SK-N-SH treated with all-trans-retinoic acid at 6 μM for 48 hours (cell line): ENCODE measurements around the gene PCLO.
"Not testable (repeated sequence)": the region's sequence is repeated elsewhere in the genome, so short reads cannot be mapped to it uniquely, and the experiment has no call there.

ENCODE experiments used
- ARNTL ChIP-seq: fragments of 450-650 bp; formaldehyde crosslinking; IDR thresholded peaks from 2 replicates; pipeline ENCODE4 v1.5.0; 2020; ENCODE audit warnings: low read depth, mild to moderate bottlenecking, moderate library complexity, borderline replicate concordance
- ESRRG ChIP-seq: fragments of 250-450 bp; sonication (Bioruptor Pico); IDR thresholded peaks from 2 replicates; pipeline ENCODE4 v1.6.1; 2021; ENCODE audit warnings: mild to moderate bottlenecking
- GLIS3 ChIP-seq: fragments of 250-450 bp; sonication (Bioruptor Pico); IDR thresholded peaks from 2 replicates; pipeline ENCODE4 v1.5.0; 2020; ENCODE audit warnings: mild to moderate bottlenecking, moderate library complexity
- RARB ChIP-seq: fragments of 250-450 bp; sonication (Bioruptor Pico); IDR thresholded peaks from 2 replicates; pipeline ENCODE4 v1.8.0; 2021; ENCODE audit warnings: mild to moderate bottlenecking, moderate library complexity
- SNAI2 ChIP-seq: fragments of 250-450 bp; sonication (Bioruptor Pico); IDR thresholded peaks from 2 replicates; pipeline ENCODE4 v1.5.0; 2020; ENCODE audit warnings: mild to moderate bottlenecking, moderate library complexity
- TCF4 ChIP-seq: fragments of 250-450 bp; sonication (Bioruptor Pico); IDR thresholded peaks from 2 replicates; pipeline ENCODE4 v1.8.0; 2021; ENCODE audit warnings: mild to moderate bottlenecking, moderate library complexity, borderline replicate concordance
- TOX ChIP-seq: fragments of 250-450 bp; sonication (Bioruptor Pico); IDR thresholded peaks from 2 replicates; pipeline ENCODE4 v1.8.0; 2021; ENCODE audit warnings: mild to moderate bottlenecking, moderate library complexity, borderline replicate concordance
- ZC3H10 ChIP-seq: fragments of 250-450 bp; sonication (Bioruptor Pico); IDR thresholded peaks from 2 replicates; pipeline ENCODE4 v1.5.1; 2021; ENCODE audit warnings: mild to moderate bottlenecking, moderate library complexity
- ZNF8 ChIP-seq: fragments of 450-650 bp; formaldehyde crosslinking; IDR thresholded peaks from 2 replicates; pipeline ENCODE4 v1.5.0; 2020; ENCODE audit warnings: mild to moderate bottlenecking, moderate library complexity
- TF ChIP-seq, protein P1 (sequence below): fragments of 250-450 bp; sonication (Bioruptor Pico); IDR thresholded peaks from 2 replicates; pipeline ENCODE4 v1.8.0; 2020; ENCODE audit warnings: mild to moderate bottlenecking, moderate library complexity, borderline replicate concordance
- TF ChIP-seq, protein P2 (sequence below): fragments of 250-450 bp; sonication (Bioruptor Pico); IDR thresholded peaks from 2 replicates; pipeline ENCODE4 v1.5.1; 2020; ENCODE audit warnings: low read depth, mild to moderate bottlenecking, moderate library complexity
- TF ChIP-seq, protein P3 (sequence below): fragments of 250-450 bp; sonication (Bioruptor Pico); IDR thresholded peaks from 2 replicates; pipeline ENCODE4 v1.5.1; 2021; ENCODE audit warnings: mild to moderate bottlenecking, moderate library complexity

DNA sequence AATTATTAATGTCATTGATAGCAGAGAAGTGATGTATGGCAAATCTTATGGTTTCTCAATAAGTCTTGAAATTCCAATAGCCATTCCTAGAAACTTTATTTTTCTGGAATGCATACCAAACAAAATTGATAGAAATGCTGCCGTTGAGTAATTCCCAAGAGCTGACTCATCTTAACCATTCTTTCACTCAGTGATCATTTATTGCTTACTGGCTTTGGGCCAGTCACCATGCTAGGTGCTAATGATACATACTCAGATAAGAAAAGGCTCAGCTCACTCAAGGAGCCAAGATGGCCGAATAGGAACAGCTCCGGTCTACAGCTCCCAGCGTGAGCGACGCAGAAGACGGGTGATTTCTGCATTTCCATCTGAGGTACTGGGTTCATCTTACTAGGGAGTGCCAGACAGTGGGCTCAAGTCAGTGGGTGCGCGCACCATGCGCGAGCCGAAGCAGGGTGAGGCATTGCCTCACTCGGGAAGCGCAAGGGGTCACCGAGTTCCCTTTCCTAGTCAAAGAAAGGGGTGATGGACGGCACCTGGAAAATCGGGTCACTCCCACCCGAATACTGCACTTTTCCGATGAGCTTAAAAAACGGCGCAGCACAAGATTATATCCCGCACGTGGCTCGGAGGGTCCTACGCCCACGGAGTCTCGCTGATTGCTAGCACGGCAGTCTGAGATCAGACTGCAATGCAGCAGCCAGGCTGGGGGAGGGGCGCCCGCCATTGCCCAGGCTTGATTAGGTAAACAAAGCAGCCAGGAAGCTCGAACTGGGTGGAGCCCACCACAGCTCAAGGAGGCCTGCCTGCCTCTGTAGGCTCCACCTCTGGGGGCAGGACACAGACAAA is 138.6 kb downstream of the PCLO start:
- TF ChIP-seq ZNF8 (CRISPR knock-in tag); TOX (CRISPR knock-in tag); SNAI2 (CRISPR knock-in tag); ZC3H10 (CRISPR knock-in tag); TCF4 (CRISPR knock-in tag); ESRRG; RARB (CRISPR knock-in tag); GLIS3; ARNTL: not testable (repeated sequence)
- TF ChIP-seq, protein P1, sequence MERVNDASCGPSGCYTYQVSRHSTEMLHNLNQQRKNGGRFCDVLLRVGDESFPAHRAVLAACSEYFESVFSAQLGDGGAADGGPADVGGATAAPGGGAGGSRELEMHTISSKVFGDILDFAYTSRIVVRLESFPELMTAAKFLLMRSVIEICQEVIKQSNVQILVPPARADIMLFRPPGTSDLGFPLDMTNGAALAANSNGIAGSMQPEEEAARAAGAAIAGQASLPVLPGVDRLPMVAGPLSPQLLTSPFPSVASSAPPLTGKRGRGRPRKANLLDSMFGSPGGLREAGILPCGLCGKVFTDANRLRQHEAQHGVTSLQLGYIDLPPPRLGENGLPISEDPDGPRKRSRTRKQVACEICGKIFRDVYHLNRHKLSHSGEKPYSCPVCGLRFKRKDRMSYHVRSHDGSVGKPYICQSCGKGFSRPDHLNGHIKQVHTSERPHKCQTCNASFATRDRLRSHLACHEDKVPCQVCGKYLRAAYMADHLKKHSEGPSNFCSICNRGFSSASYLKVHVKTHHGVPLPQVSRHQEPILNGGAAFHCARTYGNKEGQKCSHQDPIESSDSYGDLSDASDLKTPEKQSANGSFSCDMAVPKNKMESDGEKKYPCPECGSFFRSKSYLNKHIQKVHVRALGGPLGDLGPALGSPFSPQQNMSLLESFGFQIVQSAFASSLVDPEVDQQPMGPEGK (CRISPR knock-in tag), result not testable (repeated sequence)
- TF ChIP-seq, protein P2, sequence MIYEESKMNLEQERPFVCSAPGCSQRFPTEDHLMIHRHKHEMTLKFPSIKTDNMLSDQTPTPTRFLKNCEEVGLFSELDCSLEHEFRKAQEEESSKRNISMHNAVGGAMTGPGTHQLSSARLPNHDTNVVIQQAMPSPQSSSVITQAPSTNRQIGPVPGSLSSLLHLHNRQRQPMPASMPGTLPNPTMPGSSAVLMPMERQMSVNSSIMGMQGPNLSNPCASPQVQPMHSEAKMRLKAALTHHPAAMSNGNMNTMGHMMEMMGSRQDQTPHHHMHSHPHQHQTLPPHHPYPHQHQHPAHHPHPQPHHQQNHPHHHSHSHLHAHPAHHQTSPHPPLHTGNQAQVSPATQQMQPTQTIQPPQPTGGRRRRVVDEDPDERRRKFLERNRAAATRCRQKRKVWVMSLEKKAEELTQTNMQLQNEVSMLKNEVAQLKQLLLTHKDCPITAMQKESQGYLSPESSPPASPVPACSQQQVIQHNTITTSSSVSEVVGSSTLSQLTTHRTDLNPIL (CRISPR knock-in tag), result not testable (repeated sequence)
- TF ChIP-seq, protein P3, sequence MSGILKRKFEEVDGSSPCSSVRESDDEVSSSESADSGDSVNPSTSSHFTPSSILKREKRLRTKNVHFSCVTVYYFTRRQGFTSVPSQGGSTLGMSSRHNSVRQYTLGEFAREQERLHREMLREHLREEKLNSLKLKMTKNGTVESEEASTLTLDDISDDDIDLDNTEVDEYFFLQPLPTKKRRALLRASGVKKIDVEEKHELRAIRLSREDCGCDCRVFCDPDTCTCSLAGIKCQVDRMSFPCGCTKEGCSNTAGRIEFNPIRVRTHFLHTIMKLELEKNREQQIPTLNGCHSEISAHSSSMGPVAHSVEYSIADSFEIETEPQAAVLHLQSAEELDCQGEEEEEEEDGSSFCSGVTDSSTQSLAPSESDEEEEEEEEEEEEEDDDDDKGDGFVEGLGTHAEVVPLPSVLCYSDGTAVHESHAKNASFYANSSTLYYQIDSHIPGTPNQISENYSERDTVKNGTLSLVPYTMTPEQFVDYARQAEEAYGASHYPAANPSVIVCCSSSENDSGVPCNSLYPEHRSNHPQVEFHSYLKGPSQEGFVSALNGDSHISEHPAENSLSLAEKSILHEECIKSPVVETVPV (CRISPR knock-in tag), result not testable (repeated sequence)
